ENCODE data around the gene NAV2. TPM values are rescaled to one million over a fixed set of nuclear protein-coding genes. Genes with fewer than 3 reads are reported as not detected.

The NAV2 gene
- total RNA-seq, 1 donor from 2014 or later: 44.8 TPM

DNA sequence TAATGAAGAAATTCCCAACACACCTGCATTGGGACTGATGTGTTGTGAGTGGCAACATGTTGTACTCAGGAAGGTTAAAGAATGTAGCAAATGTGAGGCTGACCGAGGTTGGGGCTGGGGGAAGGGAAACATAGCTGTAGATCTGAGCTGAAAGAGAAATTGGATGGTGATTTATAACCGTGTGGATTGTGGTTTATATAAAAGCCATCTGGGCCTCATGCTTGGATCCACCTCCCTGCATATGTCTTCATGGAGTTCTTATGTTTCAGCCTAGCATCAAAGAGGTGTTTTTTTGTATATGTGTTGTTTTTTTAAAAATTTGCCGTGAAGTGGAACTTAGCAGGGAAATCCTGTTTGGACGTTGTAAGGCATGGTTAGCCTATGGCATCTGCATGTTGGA is 141.3 kb downstream of the NAV2 start:
- intact Hi-C loops (cut with DNase I): no loop called here
- DNase-seq (no peak), ATAC-seq (peak; percentile 27)
- Histone ChIP-seq H3K9me3 (no peaks in the 10 kb centered on the region), H3K36me3 (no peaks in the 10 kb centered on the region), H3K4me3 (no peak overlapping the region), H3K27me3 (no peaks in the 10 kb centered on the region), H3K27ac (no peak overlapping the region), H3K4me1 (no peaks in the 10 kb centered on the region)
- TF ChIP-seq, protein P1, sequence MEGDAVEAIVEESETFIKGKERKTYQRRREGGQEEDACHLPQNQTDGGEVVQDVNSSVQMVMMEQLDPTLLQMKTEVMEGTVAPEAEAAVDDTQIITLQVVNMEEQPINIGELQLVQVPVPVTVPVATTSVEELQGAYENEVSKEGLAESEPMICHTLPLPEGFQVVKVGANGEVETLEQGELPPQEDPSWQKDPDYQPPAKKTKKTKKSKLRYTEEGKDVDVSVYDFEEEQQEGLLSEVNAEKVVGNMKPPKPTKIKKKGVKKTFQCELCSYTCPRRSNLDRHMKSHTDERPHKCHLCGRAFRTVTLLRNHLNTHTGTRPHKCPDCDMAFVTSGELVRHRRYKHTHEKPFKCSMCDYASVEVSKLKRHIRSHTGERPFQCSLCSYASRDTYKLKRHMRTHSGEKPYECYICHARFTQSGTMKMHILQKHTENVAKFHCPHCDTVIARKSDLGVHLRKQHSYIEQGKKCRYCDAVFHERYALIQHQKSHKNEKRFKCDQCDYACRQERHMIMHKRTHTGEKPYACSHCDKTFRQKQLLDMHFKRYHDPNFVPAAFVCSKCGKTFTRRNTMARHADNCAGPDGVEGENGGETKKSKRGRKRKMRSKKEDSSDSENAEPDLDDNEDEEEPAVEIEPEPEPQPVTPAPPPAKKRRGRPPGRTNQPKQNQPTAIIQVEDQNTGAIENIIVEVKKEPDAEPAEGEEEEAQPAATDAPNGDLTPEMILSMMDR (IDR thresholded peaks at IDR 0.05): no peak

DNA sequence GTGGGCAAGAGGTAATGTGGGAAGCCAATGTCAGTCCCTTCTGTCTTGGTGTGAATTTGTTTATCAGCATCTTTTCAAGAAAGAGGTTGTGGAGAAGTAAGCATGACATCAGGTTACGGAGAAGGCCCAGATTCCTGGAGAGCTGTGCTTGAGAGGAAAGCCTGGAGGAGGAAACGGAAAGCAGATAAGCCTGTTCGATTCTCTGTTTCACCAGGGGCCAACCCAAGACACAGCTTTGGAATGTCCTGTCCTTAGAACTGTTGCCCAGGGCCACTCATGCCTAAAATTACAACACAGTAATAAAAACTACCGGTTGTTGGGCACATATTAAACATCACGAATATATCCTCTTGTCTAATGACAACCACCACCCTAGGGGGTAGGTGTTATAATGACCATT is 148.5 kb downstream of the NAV2 start:
- H3K27ac ChIP-seq: no peak overlapping the region
- peak; percentile 66 for ATAC-seq
- no peaks in the 10 kb centered on the region for H3K9me3 ChIP-seq
- H3K4me1 ChIP-seq: no peaks in the 10 kb centered on the region
- no peak for DNase-seq
- TF ChIP-seq, protein P1 (IDR thresholded peaks at IDR 0.05): no peak
- no peaks in the 10 kb centered on the region for H3K36me3 ChIP-seq
- intact Hi-C loops (cut with DNase I): no loop called here
- H3K27me3 ChIP-seq: no peaks in the 10 kb centered on the region
- H3K4me3 ChIP-seq: no peak overlapping the region

DNA sequence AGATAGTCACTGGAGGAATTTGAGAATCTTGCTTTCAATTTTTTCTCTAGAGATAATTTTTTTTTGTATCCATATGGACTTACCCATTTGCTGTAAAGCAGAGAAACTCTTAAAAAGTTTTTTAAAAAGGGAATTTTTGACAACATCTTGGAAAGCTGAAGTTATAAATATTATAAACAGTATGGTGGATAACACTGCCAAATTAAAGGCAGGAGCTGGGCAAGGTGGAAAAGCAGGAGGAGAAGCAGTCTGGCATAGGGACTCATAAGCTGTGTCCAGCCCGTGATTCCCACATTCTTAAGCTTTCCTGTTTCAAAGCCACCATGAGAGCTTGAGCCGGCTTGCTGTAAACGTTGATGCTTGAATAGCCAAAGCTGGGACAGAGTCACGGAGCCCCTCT is 149.5 kb downstream of the NAV2 start:
- no peaks in the 10 kb centered on the region for H3K27me3 ChIP-seq
- TF ChIP-seq, protein P1 (IDR thresholded peaks at IDR 0.05): no peak
- ATAC-seq: no peak
- DNase-seq: no peak
- H3K9me3 ChIP-seq: no peaks in the 10 kb centered on the region
- intact Hi-C loops (cut with DNase I): no loop called here
- H3K4me1 ChIP-seq: no peaks in the 10 kb centered on the region
- no peak overlapping the region for H3K4me3 ChIP-seq
- H3K27ac ChIP-seq: no peak overlapping the region
- H3K36me3 ChIP-seq: no peaks in the 10 kb centered on the region

DNA sequence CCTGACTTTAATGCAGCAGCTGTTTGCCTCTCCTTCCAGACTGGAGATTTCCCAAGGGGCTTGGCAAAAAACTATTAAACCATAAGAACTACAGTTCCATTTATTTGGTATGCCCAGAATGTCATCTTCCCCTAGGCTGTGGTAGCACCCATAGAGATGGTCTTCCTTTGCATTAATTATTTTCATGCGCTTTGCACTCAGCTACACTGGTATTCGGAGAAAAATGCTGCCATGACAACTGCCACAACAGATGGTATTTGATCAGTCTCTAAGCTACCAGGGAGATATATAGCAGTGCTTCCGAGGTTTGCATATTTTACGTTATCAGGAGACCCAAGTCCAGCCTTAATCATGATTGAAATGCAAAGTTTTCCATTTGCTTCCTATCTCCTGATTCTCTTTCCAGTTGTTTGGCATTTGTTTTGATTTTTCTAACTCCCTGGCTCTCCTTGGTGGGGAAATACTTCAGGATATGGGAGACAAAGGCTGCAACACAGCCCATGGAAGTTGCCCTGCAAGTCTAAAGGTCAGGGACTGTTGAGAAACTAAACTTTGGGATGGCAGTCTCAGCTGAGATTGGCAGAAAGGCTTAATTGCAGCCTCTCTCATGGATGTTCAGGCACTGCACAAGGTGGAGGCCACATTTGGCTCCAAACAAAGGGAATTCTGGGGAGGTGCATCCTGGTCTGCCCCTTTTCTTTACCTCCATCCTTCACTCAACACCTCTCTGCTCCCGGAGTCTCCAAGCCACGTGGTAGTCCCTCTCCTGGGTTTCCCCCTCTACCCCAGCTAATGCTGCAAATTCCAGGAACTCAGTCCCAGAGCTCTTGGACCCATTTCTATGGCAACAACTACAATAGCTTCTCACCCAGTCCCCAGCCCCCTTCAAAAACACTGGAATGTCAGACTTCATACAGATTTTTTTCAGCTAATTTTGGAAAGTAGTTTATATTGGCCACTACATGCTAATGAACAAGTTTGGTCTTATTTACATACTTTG is 151.8 kb downstream of the NAV2 start:
- ATAC-seq (no peak), DNase-seq (no peak)
- TF ChIP-seq, protein P1 (IDR thresholded peaks at IDR 0.05): no peak
- H3K4me1 ChIP-seq: no peaks in the 10 kb centered on the region
- no peak overlapping the region for H3K27ac ChIP-seq
- H3K4me3 ChIP-seq: no peak overlapping the region
- H3K27me3 ChIP-seq: no peaks in the 10 kb centered on the region
- no peaks in the 10 kb centered on the region for H3K36me3 ChIP-seq
- intact Hi-C loops (cut with DNase I): no loop called here
- no peaks in the 10 kb centered on the region for H3K9me3 ChIP-seq

DNA sequence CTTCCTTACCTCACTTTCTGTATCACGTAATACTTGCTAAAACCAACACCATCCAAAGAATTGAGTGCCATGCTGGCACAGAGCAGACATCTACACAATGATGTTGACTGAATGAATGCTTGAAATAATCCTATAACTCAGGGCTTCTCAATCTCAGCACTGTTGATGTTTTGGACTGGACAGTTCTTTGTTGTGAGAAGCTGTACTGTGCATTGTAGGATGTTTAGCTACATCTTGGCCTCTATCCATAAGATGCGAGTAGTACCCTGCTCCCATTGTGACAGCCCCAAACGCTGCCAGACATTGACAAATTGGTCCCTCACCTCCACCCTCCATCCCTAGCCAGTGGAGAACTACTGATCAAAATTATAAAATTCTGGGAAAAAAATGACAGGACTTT is 153.4 kb downstream of the NAV2 start:
- no peaks in the 10 kb centered on the region for H3K9me3 ChIP-seq
- H3K4me1 ChIP-seq: no peaks in the 10 kb centered on the region
- intact Hi-C loops (cut with DNase I): no loop called here
- no peak overlapping the region for H3K27ac ChIP-seq
- ATAC-seq (no peak), DNase-seq (no peak)
- no peaks in the 10 kb centered on the region for H3K27me3 ChIP-seq
- TF ChIP-seq, protein P1 (IDR thresholded peaks at IDR 0.05): no peak
- H3K36me3 ChIP-seq: no peaks in the 10 kb centered on the region
- H3K4me3 ChIP-seq: no peak overlapping the region

Measured in upper lobe of right lung (tissue), 1 donor.